ENCODE measurements around the gene PRDM16.

GRCh38 chr1:3050603-3051002 is 18.4 kb upstream of the PRDM16 start:
- TF ChIP-seq, protein P1, sequence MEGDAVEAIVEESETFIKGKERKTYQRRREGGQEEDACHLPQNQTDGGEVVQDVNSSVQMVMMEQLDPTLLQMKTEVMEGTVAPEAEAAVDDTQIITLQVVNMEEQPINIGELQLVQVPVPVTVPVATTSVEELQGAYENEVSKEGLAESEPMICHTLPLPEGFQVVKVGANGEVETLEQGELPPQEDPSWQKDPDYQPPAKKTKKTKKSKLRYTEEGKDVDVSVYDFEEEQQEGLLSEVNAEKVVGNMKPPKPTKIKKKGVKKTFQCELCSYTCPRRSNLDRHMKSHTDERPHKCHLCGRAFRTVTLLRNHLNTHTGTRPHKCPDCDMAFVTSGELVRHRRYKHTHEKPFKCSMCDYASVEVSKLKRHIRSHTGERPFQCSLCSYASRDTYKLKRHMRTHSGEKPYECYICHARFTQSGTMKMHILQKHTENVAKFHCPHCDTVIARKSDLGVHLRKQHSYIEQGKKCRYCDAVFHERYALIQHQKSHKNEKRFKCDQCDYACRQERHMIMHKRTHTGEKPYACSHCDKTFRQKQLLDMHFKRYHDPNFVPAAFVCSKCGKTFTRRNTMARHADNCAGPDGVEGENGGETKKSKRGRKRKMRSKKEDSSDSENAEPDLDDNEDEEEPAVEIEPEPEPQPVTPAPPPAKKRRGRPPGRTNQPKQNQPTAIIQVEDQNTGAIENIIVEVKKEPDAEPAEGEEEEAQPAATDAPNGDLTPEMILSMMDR (conservative IDR thresholded peaks at IDR 0.05), result no peak
- TF ChIP-seq ZFX (IDR thresholded peaks at IDR 0.05), result no peak

All from C4-2B (cell line).